Peyer's patch (tissue), 4 donors: ENCODE measurements around the gene PPFIBP2.

Experiments used
- CTCF ChIP-seq, 6 experiments: fragments of 450-650 bp in 4 of 6; fragments of 200-600 bp in 2 of 6; sonication (generic) in 1 of 6; IDR thresholded peaks; one replicate each; pipeline ENCODE4 v1.5.1; 2017 to 2019; ENCODE audit warnings: antibody characterized with exemption in 6 of 6, mild to moderate bottlenecking in 3 of 6, moderate library complexity in 1 of 6
- POLR2A ChIP-seq, 2 donors: fragments of 450-650 bp; IDR thresholded peaks; one replicate each; pipeline ENCODE4 v1.5.1; 2017; ENCODE audit warnings: antibody characterized with exemption in 2 of 2, mild to moderate bottlenecking in 2 of 2, moderate library complexity in 2 of 2

- TF ChIP-seq POLR2A (IDR thresholded peaks at IDR 0.05) = no peak
- TF ChIP-seq CTCF (IDR thresholded peaks at IDR 0.05) = no peak
Measured at GRCh38 chr11:7581021-7581590, 67.3 kb downstream of the PPFIBP2 start.
